Renal cortical epithelial cell (primary cell): ENCODE measurements around the gene LTBP4. TPM values are rescaled to one million over a fixed set of nuclear protein-coding genes. Genes with fewer than 3 reads are reported as not detected.
"Not testable (repeated sequence)": the region's sequence is repeated elsewhere in the genome, so short reads cannot be mapped to it uniquely, and the experiment has no call there.

Experiments
- DNase-seq: peaks from one replicate; pipeline ENCODE4 v3.0.0-alpha.2; 2011; ENCODE audit warnings: low read depth
- total RNA-seq: library from RNA; depleted of rRNA; stranded (reverse); fragments of >200 nt; gene quantifications from 2 replicates; pipeline ENCODE4 v1.2.3, GENCODE V29; 2014

LTBP4 gene
- total RNA-seq, 1 donor from 2014 or later: 14.9 TPM

DNA sequence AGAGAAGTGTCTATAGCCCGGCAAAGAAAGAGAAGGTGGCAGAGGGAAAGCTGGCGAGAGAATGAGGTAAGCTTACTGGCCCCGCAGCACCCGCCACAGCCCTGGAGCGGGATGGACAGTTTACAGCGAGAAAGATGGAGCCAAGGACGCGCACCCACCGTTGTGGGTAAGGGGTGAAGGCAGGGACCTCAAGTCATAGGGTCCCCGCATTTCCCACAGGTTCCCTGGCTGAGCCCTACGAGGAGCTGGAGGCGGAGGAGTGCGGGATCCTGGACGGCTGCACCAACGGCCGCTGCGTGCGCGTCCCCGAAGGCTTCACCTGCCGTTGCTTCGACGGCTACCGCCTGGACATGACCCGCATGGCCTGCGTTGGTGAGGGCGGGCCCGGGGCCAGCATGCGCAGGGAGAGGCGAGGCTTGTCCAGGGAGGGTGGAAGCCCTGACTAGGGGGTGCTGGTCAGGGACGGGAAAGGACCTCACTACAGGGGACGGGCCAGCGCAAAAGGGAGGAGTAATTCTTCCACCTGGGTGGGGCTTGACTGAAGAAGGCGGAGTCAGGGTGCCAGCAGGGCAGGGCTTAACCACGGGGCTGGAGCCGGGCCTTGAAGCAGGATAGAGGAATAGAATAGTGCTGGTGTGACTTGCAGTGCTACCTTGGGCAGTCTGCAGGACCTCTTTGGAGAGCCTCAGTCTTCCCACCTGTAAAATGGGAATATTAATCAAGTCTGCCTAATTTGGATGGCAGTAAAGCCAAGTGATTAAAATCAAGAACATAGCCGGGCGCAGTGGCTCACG is 26.5 kb downstream of the LTBP4 start:
- DNase-seq: no peak

DNA sequence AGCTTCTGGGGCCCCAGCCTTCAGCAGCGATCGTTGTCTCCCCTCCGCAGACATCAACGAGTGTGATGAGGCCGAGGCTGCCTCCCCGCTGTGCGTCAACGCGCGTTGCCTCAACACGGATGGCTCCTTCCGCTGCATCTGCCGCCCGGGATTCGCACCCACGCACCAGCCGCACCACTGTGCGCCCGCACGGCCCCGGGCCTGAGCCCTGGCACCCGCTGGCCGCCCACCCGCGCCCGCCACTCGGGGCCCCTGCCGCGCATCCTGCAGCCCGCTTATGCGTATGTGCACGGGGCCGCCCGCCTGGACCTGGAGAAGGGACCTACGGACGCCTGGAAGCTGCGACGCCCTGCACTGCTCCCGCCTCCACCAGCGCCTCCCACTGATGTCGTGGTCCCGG is 28.2 kb downstream of the LTBP4 start:
- no peak for DNase-seq

DNA sequence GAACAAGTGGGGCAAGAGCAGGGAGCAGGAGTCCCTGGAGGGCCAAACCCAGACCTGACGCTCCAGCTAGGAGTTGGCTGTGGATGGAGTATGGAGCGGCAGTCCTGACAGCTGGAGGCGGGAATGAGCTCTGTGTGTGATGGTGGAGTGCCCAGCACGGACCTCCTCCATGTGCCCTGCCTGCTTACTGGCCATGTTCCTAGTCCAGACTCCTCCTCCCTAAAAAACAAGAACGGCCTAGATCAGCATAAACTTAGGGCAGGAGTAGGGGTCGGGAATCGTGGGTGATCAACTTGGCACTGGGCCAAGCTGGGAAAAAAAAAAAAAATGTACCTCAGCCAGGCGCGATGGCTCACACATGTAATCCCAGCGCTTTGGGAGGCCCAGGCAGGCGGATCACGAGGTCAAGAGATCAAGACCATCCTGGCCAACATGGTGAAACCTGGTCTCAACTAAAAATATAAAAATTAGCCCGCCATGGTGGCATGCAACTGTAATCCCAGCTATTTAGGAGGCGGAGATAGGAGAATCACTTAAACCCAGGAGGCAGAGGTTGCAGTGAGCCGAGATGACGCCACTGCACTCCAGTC is 29.5 kb downstream of the LTBP4 start:
- no peak for DNase-seq

- no peak for DNase-seq
Measured at GRCh38 chr19:40632311-40633036, 31.3 kb downstream of the LTBP4 start.

- no peak for DNase-seq
Measured at GRCh38 chr19:40633207-40633606, 32.0 kb downstream of the LTBP4 start.

GRCh38 chr19:40638327-40638726 is 37.2 kb downstream of the LTBP4 start:
- no peak for DNase-seq

- DNase-seq: no peak
Measured at GRCh38 chr19:40639638-40639982, 38.4 kb downstream of the LTBP4 start.

DNA sequence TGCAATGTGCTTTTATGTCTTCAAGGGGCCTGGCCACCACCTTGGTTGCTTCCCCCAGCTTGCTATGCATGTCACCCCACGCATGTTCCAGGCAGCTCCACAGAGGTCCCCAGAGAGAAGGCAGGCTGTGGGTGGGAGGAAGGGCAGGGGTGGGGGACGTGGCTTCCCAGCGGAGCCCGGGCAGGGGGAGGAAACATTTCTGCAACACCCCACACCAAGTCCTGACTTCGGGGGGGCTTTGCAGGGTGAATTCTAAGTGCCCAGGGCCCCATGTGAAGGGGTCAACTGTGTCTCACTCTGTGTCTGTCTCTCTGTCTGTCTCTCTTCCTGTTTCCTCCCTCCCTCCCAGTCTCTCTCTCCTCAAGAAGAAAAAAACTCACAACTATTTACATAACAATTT is 39.6 kb downstream of the LTBP4 start:
- no peak for DNase-seq

DNA sequence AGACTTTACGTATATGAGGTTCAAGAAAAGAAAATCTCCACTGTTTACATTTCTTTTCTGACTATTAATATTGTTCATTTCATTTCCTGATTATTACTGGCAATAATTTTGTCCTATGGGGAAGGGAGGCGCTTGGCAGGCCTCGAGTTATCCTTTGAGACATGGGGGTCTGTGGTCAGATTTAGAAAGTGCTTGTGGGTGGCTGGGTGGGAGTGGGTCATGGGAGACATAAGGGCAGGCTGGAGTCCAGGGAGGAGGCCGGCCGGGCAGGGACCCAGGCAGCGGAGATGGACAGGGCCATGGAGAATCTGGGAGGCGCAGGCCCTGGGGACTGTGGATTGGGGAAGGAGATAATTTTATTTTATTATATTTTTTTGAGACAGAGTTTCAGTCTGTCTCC is 40.1 kb downstream of the LTBP4 start:
- no peak for DNase-seq

GRCh38 chr19:40642051-40642706 is 41.0 kb downstream of the LTBP4 start:
- DNase-seq: no peak

DNA sequence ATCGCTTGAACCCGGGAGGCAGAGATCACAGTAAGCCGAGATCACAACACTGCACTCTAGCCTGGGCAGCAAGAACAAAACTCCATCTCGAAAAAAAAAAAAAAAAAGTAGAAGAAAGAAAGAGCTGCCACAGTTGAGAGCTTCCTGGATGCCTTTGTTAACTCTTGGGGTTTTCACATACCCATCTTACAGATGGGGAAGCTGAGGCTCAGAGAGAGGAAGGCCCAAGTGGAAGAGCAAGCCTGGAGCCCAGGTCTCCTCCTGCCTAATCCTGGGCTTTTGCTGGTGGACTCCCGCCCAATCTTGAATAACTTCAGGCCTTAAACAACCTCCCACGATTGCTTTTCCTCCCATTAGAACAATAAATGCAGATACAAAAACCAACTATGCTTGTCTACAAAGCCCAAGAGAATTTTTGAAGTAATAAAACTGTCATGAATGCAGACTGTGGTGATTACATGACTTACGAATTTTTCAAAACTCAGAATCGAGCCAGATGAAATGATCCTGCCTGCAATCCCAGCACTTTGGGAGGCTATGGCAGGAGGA is 41.7 kb downstream of the LTBP4 start:
- DNase-seq: no peak

DNA sequence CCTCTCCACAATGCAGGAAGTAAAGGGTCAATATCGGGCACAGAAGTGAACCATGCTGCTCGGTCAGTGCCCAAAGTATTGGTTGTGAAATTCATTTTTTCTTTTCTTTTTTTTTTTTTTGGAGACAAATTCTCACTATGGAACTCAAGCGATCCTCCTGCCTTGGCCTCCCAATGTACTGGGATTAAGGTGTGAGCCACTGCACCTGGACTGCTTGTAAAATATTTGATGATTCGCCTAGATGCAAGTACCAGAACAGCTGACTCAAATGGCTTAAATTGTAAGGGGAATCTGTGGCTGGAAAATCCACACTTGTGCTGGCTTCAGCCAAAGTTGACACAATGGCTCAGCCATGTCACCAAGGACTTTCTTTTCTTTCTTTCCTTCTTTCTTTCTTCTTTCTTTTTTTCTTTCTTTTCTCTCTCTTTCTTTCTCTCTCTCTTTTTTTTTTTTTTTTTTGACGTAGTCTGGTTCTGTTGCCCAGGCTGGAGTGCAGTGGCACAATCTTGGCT is 45.6 kb downstream of the LTBP4 start:
- DNase-seq: peak; percentile 45

DNA sequence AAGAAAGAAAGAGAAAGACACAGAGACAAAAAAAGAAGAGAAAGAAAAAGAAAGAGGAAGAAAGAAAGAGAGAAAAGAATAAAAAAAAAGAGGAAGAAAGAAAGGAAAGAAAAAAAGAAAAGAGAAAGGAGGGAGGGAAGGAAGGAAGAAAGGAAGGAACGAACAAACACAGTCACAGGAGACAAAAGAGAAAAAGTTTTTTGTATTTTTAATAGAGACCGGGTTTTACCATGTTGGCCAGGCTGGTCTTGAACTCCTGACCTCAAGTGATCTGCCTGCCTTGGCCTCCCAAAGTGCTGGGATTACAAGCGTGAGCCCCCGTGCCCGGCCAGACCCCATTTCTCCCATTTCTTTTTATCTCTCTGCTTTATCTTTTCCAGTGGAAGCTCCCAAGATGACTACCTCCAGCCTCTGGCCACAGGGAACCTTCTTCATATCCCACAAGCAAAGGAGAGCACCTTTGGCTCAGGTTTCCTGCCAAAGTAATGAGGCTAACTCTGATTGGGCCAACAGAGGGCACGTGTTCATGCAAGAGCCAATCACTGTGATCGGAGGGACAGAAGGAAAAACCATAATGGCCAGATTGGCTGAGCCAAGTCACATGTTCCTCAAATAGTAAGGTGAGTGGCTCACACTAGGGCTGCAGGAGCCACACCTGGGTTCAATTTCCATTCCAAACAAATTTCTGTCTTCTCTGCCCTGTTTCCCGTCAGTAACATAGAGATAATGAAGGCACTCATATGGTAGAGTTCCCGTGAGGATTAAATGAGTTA is 48.9 kb downstream of the LTBP4 start:
- not testable (repeated sequence) for DNase-seq

DNA sequence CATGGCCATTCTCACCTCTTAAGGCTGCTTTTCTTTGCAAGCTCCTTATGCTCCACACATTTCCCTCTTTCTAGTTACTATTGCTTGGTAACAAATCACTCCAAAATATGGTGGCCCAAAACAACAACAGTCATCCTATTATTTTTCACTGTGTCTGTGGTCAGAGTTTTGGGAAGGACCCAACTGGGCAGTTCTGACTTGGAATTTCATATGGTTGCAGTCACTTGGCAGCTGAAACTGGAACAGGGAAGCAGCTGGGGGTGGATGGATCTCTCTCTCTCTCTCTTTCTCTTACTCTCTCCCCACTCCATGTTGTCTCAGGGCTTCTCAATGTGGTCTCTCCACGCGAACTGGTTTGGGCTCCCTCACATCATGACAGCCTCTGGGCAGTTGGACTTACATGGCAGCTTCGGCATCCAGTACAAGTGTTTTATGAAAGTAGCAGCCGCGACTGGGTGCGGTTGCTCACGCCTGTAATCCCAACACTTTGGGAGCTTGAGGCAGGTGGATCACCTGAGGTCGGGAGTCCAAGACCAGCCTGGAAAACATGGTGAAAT is 49.7 kb downstream of the LTBP4 start:
- no peak for DNase-seq

GRCh38 chr19:40652303-40652702 is 51.1 kb downstream of the LTBP4 start:
- not testable (repeated sequence) for DNase-seq

DNA sequence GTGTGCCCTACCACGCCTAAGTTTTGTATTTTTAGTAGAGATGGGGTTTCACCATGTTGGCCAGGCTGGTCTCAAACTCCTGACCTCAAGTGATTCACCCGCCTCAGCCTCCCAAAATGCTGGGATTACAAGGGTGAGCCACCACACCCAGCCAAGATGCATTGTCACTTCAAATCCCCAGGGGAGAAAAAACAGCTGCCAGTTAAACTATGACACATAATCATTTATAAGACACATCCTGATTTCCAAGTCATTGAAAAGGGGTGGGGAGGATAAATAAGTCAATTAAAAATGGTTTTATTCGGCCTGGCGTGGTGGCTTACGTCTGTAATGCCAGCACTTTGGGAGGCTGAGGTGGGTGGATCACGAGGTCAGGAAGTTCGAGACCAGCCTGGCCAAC is 54.5 kb downstream of the LTBP4 start:
- DNase-seq: not testable (repeated sequence)

DNA sequence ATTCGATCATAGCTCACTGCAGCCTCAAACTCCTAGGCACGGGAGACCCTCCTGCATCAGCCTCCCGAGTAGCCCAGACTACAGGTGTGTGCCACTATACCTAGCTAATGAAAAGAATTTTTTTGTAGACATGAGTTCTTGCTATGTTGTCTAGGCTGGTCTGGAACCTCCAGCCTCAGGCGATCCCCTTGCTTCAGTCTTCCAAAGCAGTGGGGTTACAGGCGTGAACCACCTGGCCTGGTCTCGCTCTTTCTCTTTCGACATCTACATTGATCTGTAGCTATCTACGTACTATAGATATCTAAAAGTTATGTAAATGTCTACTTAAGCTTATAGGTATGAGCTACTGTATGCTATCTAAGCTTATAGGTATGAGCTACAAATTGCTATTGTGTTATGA is 56.9 kb downstream of the LTBP4 start:
- DNase-seq: no peak

DNA sequence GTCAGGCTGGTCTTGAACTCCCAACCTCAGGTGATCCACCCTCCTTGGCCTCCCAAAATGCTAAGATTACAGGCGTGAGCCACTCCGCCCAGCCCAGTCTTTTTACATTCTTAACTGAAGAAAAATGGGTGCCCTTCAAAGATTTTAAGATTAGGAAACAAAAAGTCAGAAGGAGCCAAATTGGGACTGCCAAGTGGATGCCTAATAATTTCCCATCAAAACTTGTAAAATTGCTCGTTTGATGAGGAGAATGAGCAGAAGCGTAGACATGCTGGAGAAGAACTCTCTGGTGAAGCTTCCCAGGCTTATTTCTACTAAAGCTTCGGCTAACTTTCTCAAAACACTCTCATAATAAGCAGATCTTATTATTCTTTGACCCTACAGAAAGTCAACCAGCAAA is 57.9 kb downstream of the LTBP4 start:
- DNase-seq: no peak

DNA sequence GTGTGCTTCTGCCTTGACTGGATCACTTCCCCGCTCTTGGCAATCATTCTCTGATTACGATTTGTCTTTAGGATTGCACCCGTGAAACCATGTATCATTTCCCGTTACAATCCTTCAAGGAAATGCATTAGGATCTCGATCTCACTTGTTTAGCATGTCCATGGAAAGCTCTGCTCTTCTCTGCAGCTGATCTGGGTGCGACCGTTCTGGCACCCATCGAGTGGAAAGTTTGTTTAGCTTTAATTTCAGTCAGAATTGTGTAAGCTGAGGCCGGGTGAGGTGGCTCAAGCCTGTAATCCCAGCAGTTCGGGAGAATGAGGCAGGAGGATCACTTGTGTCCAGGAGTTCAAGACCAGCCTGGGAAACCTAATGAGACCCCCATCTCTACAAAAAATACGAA is 58.4 kb downstream of the LTBP4 start:
- no peak for DNase-seq

GRCh38 chr19:40661616-40662015 is 60.4 kb downstream of the LTBP4 start:
- DNase-seq: no peak
